ENCODE data around the gene MIB1. TPM values are rescaled to one million over a fixed set of nuclear protein-coding genes. Genes with fewer than 3 reads are reported as not detected.
"Not testable (repeated sequence)": the region's sequence is repeated elsewhere in the genome, so short reads cannot be mapped to it uniquely, and the experiment has no call there.

The MIB1 gene
- 10 to 100 TPM; 24.7 to 33.6 TPM for total RNA-seq

DNA sequence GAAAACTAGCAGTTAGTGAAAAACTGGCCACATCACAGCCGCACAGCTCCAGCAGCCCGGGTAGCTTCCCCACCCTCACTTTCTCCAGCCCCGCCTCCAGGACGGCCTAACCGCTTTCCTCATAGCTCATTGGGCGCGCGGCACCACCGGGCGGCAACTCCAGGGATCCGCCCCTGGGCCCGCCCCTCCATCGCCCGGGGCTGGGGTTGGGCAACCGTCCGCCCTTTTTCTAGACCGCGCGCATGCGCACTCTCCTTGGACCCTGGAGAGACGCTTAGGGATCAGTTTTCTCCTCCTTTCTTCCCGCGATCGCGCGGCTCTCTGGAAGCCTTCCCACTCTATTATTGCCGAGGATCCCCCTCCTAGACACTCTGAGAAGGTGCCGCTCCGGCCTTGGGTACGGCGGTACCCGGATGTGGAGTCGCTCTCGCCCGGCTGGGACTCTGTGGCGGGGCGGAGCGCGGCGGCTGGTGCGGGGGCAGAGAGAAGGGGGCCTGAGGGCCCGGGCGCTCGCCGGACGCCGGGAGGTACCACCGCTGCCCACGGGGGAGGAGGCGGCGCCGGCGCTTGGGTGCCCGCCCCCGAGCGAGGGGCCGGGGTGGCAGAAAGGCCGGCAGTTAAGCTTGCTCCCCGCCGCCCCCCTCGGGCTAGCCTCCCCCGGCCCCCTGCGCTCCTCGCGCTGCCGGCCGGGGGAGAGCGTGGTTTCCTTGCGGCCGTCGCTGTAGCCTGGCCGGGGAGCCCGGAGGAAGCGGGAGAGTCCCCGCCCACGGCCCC, at the start of gene MIB1:
Gene MIB1, plus strand, starts transcription at position 255 of the 774 bp plus-strand sequence. CDS start 792 bp downstream, outside the sequence.
- CTCF ChIA-PET, result interaction anchor here (0.6 to 3.0 kb wide), 5 partner anchors 11 to 1391 kb away, joined by 3 to 10 read pairs (median 5); partner anchors contain the start of genes ESCO1 and SNRPD1
- no peaks in the 10 kb centered on the region for H3K9me3 Mint-ChIP-seq (ENCODE audit: low read depth)
- POLR2A ChIA-PET, result interaction anchor here (0.6 to 2.6 kb wide), 5 partner anchors 15 to 163 kb away, joined by 3 to 13 read pairs (median 7); partner anchors contain the start of genes ABHD3 and ESCO1
- peaks cover 5% of the 10 kb centered on the region for H3K36me3 Mint-ChIP-seq (ENCODE audit: low read depth)
- H3K27me3 Mint-ChIP-seq, result no peaks in the 10 kb centered on the region
- peak; percentile 98 for ATAC-seq
- H3K4me3 Mint-ChIP-seq, result peak within 1 kb of the TSS; percentile 93
- peaks cover 40% of the 10 kb centered on the region for H3K4me1 Mint-ChIP-seq
- intact Hi-C loops (cut with DNase I, micrococcal nuclease), result loop anchor here (1.0 to 5.0 kb wide), 7 partner anchors 36 to 629 kb away; partner anchors contain the start of genes ABHD3 (in 2 of the 2), SNRPD1 (in 2 of the 2), ESCO1 (in 1 of the 2) and ROCK1 (in 1 of the 2)
- peak; percentile 99 for DNase-seq
- H3K27ac Mint-ChIP-seq, result peak within 1 kb of the TSS; percentile 96

GRCh38 chr18:21693322-21693721, 47.3 kb upstream of the MIB1 start:
- CTCF ChIA-PET, result interaction anchor here (0.6 to 1.1 kb wide), 3 partner anchors 13 to 124 kb away, joined by 3 read pairs; no protein-coding TSS in a partner anchor
- POLR2A ChIA-PET, result interaction anchor here (0.6 kb wide), 1 partner anchor 36 kb away, joined by 8 read pairs; no protein-coding TSS in a partner anchor
- Mint-ChIP-seq H3K9me3 (ENCODE audit: low read depth) (peaks cover 4% of the 10 kb centered on the region), H3K27ac (no peak overlapping the region), H3K4me1 (peaks cover 2% of the 10 kb centered on the region), H3K4me3 (no peak overlapping the region), H3K36me3 (ENCODE audit: low read depth) (peaks cover 49% of the 10 kb centered on the region), H3K27me3 (no peaks in the 10 kb centered on the region)
- ATAC-seq (no peak), DNase-seq (no peak)
- intact Hi-C loops (cut with DNase I, micrococcal nuclease), result no loop called here

GRCh38 chr18:21700528-21701075, 40.0 kb upstream of the MIB1 start:
- DNase-seq (no peak), ATAC-seq (no peak)
- ChIA-PET CTCF (no interaction called here), POLR2A (no interaction called here)
- no peak overlapping the region for H3K4me3 Mint-ChIP-seq
- no peaks in the 10 kb centered on the region for H3K9me3 Mint-ChIP-seq (ENCODE audit: low read depth)
- intact Hi-C loops (cut with DNase I, micrococcal nuclease), result loop anchor here in 1 of 2 experiments (5.0 kb wide), 1 partner anchor 73 kb away; no protein-coding TSS in a partner anchor
- peaks cover 15% of the 10 kb centered on the region for H3K4me1 Mint-ChIP-seq
- no peaks in the 10 kb centered on the region for H3K27me3 Mint-ChIP-seq
- H3K36me3 Mint-ChIP-seq (ENCODE audit: low read depth), result peaks cover 17% of the 10 kb centered on the region
- no peak overlapping the region for H3K27ac Mint-ChIP-seq

DNA sequence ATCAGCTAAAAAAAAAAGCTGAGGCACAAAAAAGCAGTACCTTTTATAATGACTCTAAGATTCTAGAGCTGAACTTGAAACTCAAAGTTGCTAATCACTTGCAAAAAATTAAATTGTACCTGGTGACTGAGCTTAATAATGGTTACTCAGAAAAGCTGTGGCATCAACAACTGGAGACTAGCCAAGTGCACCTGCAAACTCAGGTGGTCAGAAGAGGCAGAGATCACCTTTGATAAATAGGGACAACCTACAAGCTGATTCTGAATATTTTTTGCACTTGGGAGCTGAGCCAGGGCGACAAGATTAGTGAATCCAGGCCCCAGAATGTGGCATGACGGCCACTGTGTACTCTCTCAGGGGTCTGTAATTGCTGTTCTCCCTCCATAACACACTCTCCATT, 39.0 kb upstream of the MIB1 start:
- ChIA-PET POLR2A (interaction anchor here (0.6 to 0.7 kb wide), 2 partner anchors 11 to 14 kb away, joined by 4 to 8 read pairs; no protein-coding TSS in a partner anchor), CTCF (interaction anchor here (1.3 kb wide), 1 partner anchor 1797 kb away, joined by 4 read pairs; no protein-coding TSS in a partner anchor)
- intact Hi-C loops (cut with DNase I, micrococcal nuclease), result loop anchor here in 1 of 2 experiments (5.0 kb wide), 1 partner anchor 74 kb away; no protein-coding TSS in a partner anchor
- no peak for DNase-seq
- Mint-ChIP-seq H3K36me3 (ENCODE audit: low read depth) (peaks cover 18% of the 10 kb centered on the region), H3K9me3 (ENCODE audit: low read depth) (no peaks in the 10 kb centered on the region), H3K27me3 (no peaks in the 10 kb centered on the region), H3K4me3 (no peak overlapping the region), H3K4me1 (peaks cover 17% of the 10 kb centered on the region), H3K27ac (no peak overlapping the region)
- ATAC-seq, result no peak

DNA sequence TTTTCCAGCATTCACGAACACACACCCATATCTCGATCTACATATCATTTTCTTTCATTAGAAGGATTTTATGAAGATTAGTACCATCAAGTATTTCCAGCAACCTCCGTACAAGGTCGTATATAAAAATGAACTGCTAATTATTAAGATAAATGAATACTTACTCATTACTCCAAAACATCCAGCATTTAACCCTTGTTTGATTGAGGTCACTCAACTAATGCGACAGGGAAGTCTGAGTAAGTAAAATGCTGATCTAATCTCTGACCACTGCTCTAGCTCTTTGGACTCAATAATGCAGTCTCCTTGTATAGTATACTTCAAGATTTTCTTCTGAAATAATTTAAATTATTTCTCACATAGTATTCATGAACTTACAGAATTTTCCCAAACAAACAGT, 38.0 kb upstream of the MIB1 start:
- CTCF ChIA-PET, result no interaction called here
- intact Hi-C loops (cut with DNase I, micrococcal nuclease), result loop anchor here (1.0 to 5.0 kb wide), 2 partner anchors 20 to 75 kb away; no protein-coding TSS in a partner anchor

DNA sequence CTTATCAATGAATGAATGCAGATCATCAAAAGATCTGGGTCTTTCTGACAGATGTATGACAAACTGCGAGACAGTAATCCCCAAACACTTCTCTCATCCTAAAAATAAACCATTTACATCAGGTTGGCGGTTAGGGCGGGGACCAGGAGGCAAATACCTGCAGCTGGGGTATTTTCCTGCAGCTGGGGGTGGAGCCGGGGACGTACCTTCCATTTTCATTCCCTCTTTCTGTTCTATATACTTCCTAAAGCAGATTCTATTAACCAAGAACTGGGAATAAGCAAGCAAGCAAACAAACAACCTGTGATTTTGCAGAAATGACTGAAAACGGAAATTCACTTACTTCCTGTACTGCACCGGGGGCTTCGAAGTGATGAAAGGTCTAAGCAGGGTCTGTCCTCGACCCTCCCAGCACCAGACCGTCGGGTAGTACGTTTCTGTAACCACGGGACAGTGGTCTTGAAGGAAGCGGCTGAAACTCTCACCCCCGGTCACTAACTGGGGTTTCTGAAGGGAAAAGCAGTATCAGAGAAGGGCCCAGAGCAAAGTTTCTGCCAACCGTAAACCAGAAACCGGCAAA, 37.3 kb upstream of the MIB1 start:
- CTCF ChIA-PET, result interaction anchor here (2.2 kb wide), 1 partner anchor 91 kb away, joined by 12 read pairs; the partner anchor contains the start of gene SNRPD1
- peak overlapping the region; percentile 93 for H3K27ac Mint-ChIP-seq
- ATAC-seq, result no peak

More for the DNA sequence above, 38.0 kb upstream of the MIB1 start:
- Mint-ChIP-seq H3K4me3 (peak overlapping the region; percentile 87), H3K9me3 (ENCODE audit: low read depth) (no peaks in the 10 kb centered on the region), H3K27me3 (no peaks in the 10 kb centered on the region), H3K4me1 (peaks cover 17% of the 10 kb centered on the region), H3K36me3 (ENCODE audit: low read depth) (peaks cover 18% of the 10 kb centered on the region), H3K27ac (peak overlapping the region; percentile 19)
- POLR2A ChIA-PET, result no interaction called here
- DNase-seq, result no peak
- ATAC-seq, result no peak

DNA sequence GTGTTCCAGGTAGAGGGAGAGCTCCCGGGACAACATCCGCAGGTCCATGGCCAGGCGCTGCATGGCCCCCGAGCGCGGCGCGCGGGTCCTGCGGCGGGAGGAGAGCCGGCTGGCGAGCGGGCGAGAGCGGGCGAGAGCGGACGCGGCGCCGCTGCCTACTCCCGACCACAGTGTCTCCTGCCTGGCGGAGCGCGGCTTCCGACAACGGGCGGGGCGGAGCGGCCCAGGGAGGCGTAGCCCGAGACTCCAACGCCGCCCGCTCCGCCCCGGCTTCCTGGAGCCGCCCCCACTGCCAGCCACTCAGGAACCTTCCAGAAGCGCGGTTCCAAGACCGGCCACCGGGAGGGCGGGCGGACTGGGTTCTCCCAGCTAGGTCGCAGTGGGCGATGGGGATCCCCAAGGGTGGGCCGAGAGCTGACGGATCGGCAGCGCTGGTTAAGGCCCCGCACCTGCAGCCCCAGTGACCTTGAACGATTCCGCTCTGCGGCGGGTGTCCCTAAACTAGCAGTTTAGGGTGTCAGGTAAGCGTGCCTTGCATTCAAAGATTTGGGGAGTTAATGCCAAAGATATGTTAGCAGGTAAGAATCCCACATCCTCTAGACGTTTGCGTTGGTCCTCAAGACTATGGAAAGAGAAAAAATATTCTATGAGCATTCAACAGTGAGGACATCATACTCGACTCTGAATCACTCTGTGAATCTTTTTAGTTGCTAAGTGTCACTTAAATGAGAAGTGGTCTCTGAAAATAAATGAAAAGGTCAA, 35.8 kb upstream of the MIB1 start, which contains the start of gene ABHD3:
Gene ABHD3, minus strand, starts transcription at position 172 of the 762 bp plus-strand sequence. Its CDS starts 109 bp downstream, at position 63.
- intact Hi-C loops (cut with DNase I, micrococcal nuclease), result loop anchor here (1.0 to 5.0 kb wide), 6 partner anchors 36 to 593 kb away; partner anchors contain the start of genes MIB1 (in 2 of the 2), SNRPD1 (in 2 of the 2), ESCO1 (in 1 of the 2) and ROCK1 (in 1 of the 2)
- DNase-seq, result peak; percentile 93
- Mint-ChIP-seq H3K9me3 (ENCODE audit: low read depth) (no peaks in the 10 kb centered on the region), H3K4me1 (peaks cover 24% of the 10 kb centered on the region), H3K27me3 (no peaks in the 10 kb centered on the region), H3K4me3 (peak within 1 kb of the TSS; percentile 87), H3K36me3 (ENCODE audit: low read depth) (peaks cover 12% of the 10 kb centered on the region), H3K27ac (peak within 1 kb of the TSS; percentile 93)
- peak; percentile 95 for ATAC-seq
- ChIA-PET CTCF (interaction anchor here (1.3 to 2.2 kb wide), 3 partner anchors 22 to 104 kb away, joined by 6 to 12 read pairs (median 6); partner anchors contain the start of genes ESCO1 and SNRPD1), POLR2A (interaction anchor here (1.6 to 2.2 kb wide), 2 partner anchors 36 to 104 kb away, joined by 6 to 9 read pairs; partner anchors contain the start of genes ESCO1 and MIB1)

More for the DNA sequence above, 37.3 kb upstream of the MIB1 start:
- peak; percentile 66 for DNase-seq
- POLR2A ChIA-PET, result interaction anchor here (2.2 kb wide), 1 partner anchor 103 kb away, joined by 6 read pairs; the partner anchor contains the start of gene ESCO1
- Mint-ChIP-seq H3K36me3 (ENCODE audit: low read depth) (peaks cover 16% of the 10 kb centered on the region), H3K4me3 (peak overlapping the region; percentile 87), H3K27me3 (no peaks in the 10 kb centered on the region), H3K4me1 (peaks cover 17% of the 10 kb centered on the region), H3K9me3 (ENCODE audit: low read depth) (no peaks in the 10 kb centered on the region)
- intact Hi-C loops (cut with DNase I, micrococcal nuclease), result loop anchor here (1.0 to 5.0 kb wide), 2 partner anchors 21 to 76 kb away; no protein-coding TSS in a partner anchor

GRCh38 chr18:21706386-21706865, 34.2 kb upstream of the MIB1 start:
- CTCF ChIA-PET, result no interaction called here
- intact Hi-C loops (cut with DNase I, micrococcal nuclease), result no loop called here
- Mint-ChIP-seq H3K27ac (no peak overlapping the region), H3K4me1 (peaks cover 24% of the 10 kb centered on the region), H3K36me3 (ENCODE audit: low read depth) (peaks cover 6% of the 10 kb centered on the region), H3K9me3 (ENCODE audit: low read depth) (no peaks in the 10 kb centered on the region), H3K4me3 (no peak overlapping the region), H3K27me3 (no peaks in the 10 kb centered on the region)
- ATAC-seq (no peak), DNase-seq (no peak)
- POLR2A ChIA-PET, result no interaction called here

- POLR2A ChIA-PET; intact Hi-C loops (cut with DNase I, micrococcal nuclease): not testable (repeated sequence)
- CTCF ChIA-PET, result interaction anchor here (0.6 to 1.1 kb wide), 2 partner anchors 9 to 82 kb away, joined by 3 read pairs; no protein-coding TSS in a partner anchor
These were observed 33.5 kb upstream of the MIB1 start for GRCh38 chr18:21707130-21707529.

DNA sequence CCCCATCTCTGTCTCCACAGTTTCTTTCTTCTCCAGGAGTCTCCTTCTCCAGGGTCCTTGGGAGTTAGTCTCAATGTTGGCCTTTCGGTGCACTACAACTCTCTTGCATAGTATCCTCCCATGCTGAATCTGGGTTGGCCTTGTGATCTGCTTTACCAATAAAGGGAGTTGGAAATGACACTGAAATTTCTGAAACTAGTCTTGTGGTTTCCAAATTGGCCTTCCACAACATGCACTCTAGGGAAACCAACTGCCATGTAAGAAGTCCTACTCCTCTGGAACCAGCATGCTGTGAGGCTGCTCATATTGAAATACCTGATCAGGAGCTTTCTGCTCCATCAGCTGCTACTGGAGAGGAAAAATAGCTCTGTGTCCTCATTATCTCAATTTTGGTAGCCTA, 26.1 kb upstream of the MIB1 start:
- H3K4me3 Mint-ChIP-seq, result no peak overlapping the region
- ATAC-seq, result no peak
- H3K36me3 Mint-ChIP-seq (ENCODE audit: low read depth), result no peaks in the 10 kb centered on the region
- ChIA-PET POLR2A (no interaction called here), CTCF (no interaction called here)
- peaks cover 2% of the 10 kb centered on the region for H3K4me1 Mint-ChIP-seq
- intact Hi-C loops (cut with DNase I, micrococcal nuclease), result no loop called here
- no peak for DNase-seq
- no peak overlapping the region for H3K27ac Mint-ChIP-seq
- H3K27me3 Mint-ChIP-seq, result no peaks in the 10 kb centered on the region
- H3K9me3 Mint-ChIP-seq (ENCODE audit: low read depth), result peaks cover 6% of the 10 kb centered on the region

More at GRCh38 chr18:21707130-21707529, 33.5 kb upstream of the MIB1 start:
- ATAC-seq; H3K9me3 Mint-ChIP-seq (ENCODE audit: low read depth); H3K27ac Mint-ChIP-seq; H3K36me3 Mint-ChIP-seq (ENCODE audit: low read depth); H3K4me3 Mint-ChIP-seq; H3K27me3 Mint-ChIP-seq: not testable (repeated sequence)
- peak; percentile 7 for DNase-seq
- peaks cover 24% of the 10 kb centered on the region for H3K4me1 Mint-ChIP-seq
